GM18873 (cell line): ENCODE data around the gene CAMK4.

ENCODE experiments used
- ATAC-seq: cut with Tn5 transposase; IDR thresholded peaks from one replicate; pipeline ENCODE4 v1.9.1; 2021; ENCODE audit warnings: mild to moderate bottlenecking, moderate library complexity, moderate number of reproducible peaks; ENCODE audit not compliant: unreplicated experiment, low FRiP score

The CAMK4 gene

DNA sequence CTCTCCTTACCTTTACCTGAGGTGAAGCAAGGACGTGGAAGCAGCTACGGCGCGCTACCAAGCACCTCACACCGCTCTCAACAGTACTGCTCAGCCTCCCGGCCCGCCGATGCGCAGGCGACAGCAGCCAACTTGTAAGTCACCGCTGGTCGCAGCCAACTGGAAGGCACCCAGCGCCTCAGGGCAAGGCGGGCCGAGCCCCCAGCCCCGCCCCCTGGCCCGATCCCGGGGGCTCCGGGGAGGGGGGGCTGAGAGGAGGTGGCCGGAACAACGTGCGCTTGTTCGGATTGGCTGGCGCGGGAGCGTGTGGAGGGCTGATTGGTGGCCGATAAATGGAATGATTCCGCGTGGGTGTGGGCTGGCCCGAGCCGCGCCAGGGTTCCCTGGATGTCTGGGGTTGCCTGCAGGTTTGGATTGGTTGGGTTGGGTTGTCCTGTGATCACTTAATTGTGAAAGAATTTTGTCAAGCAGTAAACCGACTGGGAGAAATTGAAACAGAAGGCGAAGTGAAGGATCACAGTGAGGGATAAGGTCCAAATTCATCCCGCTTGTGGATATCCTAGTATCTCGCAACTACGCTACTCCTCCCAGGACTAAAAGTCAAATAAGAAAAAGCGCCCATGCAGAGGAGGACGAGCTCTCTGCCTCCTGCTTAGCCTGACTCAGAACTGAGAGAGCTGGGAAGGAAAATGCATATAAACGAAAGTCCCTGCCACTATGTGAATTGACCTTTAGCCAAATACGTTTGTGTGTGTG, 288.4 kb downstream of the CAMK4 start, which contains the start of gene STARD4:
TSS of gene STARD4 (minus strand) at position 161 of the 756 bp plus-strand sequence. CDS start 5,102 bp downstream, outside the sequence.
- ATAC-seq = peak; percentile 94

DNA sequence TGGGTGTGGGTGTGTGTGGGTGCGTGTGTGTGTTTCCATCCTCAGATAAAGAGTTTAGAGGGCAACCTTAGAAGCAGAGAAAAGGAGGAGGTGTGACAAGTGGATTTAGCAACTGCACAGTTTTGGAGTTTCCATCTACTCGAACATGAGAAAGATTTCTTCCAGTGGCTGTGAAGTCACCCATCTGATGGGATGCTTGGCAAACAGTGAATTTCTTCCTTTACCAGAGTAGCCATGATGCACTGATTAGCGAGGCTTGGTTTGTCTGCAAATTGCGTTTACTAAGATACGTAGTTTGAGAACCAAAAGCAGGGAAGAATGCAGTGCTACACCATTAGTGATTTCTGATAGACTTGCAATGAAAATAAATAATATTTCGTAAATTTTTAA, 288.9 kb downstream of the CAMK4 start:
- no peak for ATAC-seq

DNA sequence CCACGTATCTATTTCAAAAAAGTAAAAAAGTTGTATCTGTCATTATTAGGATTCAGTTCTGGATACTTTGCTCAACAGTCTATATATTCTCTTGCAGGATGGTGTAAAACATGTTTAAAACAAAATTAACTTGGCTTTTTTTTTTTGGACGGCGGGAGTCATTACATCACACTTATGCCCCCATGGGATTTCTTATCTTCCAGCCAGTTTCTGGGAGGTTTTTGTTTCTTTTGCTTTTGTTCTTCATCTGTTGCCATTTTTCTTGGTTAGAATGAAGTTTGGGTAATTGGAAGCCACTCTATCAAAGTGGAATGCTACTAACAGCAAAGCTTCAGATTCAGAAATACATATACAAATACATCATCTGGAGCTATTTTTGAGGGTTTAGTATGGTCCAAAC, 289.9 kb downstream of the CAMK4 start:
- no peak for ATAC-seq

DNA sequence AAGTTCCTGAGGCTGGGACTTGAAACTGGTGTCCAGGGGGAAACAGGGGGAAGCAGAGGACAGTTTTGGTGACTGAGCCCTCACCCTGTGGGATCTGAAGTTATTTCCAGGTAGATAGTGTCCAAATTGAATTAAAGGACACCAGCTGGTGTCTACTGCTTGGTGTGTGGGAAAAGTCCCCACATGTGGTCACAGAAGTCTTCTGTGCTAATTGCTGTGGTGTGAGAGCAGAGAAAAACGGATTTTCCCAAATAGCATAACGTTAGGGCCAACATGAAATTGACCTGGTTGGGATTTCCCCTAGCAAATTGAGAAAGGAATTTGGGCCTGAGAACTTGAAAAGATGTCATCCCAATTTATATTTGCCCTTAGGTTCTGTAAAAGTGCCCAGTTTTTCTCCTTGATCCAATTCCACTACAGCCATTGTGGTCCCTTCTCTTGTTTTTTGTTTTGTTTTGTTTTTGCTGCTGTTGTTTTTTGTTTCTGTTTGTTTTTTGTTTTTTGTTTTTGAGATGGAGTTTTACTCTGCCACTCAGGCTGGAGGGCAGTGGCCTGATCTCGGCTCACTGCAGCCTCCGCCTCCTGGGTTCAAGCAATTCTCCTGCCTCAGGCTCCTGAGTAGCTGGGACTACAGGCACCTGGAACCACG, 293.8 kb downstream of the CAMK4 start:
- ATAC-seq = no peak

DNA sequence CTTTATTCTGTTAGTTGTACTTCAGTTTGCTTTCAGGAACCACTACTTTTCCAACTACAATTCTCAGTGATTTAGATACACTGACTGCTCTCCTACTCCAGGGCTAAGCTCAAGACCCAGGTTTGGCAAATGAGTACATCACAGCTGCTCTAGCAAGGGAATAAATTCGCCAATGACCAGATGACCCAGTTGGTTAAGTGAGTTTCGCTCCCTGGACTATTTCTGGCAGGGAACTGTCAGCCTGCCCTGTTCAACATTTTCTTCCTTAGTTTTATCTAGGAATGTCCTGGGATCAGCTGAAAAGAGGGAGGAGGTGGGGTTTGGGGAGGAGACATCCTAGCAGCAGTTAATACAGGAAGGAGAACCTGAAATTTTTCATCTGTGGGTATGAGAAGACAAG, 294.6 kb downstream of the CAMK4 start:
- ATAC-seq = no peak

DNA sequence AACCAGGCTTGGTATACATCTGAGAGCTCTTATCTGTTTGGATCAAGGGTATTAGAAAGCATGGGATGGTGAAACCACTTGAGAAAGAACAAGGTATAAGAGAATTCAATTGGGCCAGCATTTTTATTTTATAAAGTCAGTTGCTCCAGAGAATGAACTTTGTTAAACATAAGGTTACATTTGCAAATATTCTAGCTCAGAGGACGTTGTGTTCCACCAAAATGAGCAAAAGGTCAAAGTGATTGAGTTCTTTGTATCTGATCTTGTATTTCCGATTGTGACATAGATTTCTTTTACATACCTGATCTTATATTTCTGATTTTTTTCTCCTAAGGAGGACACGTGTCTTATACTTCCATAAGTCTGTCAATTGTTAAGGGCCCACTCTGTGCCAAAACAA, 296.7 kb downstream of the CAMK4 start:
- no peak for ATAC-seq

DNA sequence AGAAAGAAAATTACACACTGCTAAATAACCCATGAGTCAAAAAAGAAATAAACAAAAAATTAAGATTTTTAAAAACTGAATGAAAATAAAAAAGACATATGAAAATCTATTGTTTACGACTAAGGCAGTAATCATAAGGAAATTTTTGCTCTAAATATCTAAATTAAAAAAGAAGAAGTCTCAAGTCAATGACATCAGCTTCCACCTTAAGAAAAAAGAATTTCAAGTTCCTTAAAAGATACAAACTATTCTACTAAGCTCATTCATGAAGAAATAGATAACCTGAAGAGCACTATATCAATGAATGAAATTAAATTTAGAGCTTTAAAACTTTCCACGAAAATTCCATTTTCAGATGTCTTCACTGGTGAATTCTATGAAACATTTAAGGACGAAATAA, 303.9 kb downstream of the CAMK4 start:
- no peak for ATAC-seq

DNA sequence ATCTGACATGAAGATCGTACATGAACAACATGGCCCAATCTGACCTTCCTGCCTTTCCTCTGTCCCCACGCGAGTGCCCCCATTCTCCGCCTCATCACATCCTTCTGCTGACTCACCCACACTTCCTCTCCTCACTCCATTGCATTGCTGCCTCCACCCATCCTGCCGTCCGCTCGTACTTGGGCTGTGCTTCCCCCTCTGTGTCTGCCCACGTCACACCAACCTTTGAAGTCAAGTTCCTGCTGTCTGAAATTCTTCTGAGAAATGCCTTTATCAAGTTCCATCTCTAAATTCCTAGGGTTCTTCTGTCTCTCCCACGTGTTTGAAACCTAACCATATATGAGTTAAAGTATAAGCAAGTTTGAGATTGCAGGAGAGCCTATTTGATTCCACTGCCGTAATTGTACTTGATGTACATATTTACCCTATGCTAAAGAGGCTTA, 306.1 kb downstream of the CAMK4 start:
- peak; percentile 81 for ATAC-seq

DNA sequence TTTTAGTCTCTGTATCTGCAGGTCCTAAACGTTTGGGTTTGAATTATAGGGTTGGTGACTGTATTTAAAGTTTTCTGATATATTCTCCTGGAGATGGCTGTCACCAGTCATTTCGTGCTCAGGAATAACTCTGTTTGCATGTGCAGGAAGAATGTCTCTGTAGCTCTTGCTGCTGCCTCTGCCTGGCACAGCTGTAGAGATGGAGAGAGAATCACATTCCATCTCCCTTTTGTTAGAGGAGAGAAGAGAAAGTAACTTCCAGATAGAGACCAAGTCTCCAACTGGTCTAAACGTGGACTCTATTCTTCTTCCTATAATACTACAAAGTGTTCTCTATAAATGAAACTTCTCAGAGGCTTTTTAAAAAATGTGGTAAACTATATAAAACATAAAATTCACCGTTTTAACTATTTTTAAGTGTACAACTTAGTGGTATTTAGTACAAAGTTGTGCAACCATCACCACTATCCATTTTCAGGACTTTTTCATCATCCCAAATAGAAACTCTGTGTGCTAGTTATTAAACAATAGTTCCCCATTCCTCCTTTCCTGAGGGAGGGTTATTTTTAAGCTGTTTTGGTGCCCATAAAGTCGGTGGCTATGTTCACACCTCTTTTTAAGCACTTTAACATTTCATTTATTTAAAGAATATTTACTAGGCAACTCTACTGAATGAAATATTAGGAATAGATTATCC, 308.9 kb downstream of the CAMK4 start:
- ATAC-seq = no peak

DNA sequence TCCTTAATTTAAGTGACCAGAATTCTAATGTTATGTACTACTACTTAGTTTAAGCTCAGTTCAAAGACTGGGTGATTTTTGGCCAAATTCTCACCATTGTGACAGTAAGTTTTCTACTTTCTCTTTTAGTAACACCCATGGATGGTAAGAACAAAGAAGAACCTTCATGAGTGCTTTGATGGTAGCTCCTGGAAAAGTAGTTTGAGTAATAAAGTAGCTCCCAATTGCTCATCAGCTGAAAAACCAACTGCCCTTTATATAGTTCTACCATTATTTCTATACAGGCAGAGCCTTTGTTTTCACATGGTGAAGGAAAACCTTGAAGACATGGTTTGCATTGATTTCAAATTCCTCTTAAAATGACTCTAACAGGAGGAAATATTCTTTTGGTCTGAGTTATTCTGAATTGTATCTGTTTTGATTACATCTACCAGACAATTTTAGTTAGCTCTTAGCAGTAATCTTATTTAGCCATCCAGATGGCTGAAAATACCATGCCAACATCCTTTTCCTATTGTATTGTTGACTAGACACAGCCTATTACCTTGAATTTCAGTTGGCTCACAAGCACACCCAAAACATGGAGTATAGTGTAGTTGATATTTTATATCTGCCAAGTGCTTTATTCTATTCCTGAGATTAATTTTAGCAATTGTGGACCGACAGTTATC, 311.8 kb downstream of the CAMK4 start:
- ATAC-seq = no peak

DNA sequence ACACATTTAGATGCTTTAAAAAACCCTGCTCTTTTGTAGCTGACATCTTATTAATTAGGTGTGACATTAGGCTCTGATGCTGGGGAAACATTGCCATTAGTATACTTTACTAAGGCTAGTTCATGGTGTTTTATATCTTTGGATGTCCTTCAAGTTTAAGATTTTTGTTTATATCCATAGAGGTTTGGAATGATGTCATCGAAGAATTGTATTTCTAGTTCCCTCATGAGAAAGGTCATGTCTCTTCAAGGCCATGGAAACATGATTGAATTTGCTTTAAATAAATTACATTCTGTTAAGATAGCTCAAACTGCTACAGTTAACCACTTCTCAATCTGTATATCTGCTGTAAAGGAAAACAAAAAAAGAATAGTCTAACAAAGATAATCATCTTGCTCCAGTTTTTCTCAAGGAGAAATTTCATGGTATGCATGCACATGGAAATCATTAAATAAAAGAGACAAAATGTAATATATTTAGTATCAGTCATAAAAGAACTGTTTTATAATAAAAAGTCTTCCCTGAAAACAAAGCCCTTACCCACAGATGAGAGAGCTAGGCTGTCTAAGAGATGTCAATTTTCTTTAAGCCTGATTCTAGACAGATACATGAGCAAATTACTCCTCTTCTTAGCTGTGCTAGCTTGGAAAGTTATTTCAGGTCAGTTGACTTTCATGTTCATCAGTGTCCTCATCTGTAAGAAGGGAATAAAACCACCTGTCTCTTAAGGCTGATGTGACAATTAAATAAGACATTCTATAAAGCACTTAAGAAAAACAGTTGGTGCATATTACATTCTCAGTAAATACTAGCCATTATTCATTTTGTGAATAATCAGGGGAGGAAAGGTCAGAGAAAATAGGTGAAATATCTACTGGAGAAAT, 313.2 kb downstream of the CAMK4 start:
- no peak for ATAC-seq
